ENCODE data around the gene PHYHD1.

DNA sequence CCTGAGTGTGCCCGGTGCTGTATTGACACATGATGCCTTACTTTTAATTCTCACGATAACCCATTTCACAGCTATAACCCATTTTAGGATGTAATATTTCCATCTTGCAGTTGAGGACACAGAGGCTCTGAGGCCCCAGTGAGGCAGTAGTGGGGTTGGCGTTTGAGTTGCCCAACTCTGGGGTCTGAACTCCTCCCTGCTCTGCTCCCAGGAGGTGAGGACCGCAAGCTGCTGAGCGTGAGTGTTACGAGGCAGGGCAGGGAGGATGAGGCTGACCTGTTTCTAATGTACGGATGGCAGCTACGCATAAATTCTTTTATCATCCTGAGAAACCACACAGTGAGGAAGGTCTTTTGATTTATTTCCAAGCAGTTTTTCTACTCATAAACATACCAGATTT, 27.4 kb upstream of the PHYHD1 start:
- TF ChIP-seq SIX5 (IDR thresholded peaks at IDR 0.05; ENCODE audit: low read depth, low read length, severe bottlenecking) (no peak), POLR2A (IDR thresholded peaks at IDR 0.05; ENCODE audit: low read depth, low read length) (no peak), ZBTB4 (CRISPR knock-in tag; IDR thresholded peaks at IDR 0.05) (no peak), FOXM1 (IDR thresholded peaks at IDR 0.05; ENCODE audit: low read depth, low read length) (no peak), YY1 (IDR thresholded peaks at IDR 0.05; ENCODE audit: low read depth, low read length) (no peak), GATAD2B (conservative IDR thresholded peaks at IDR 0.05; ENCODE audit: low read depth) (no peak), FOXK2 (IDR thresholded peaks at IDR 0.05) (no peak), POLR2AphosphoS5 (IDR thresholded peaks at IDR 0.05; ENCODE audit: low read length) (no peak)
